DND-41 (cell line): Measurements from ENCODE around the gene AQP9.

ENCODE experiments used
- ATAC-seq: fragments of 200-7000 bp; cut with Tn5 transposase; 3 replicates; pipeline ENCODE4 v1.9.1; 2021; ENCODE audit warnings: low read depth; ENCODE audit not compliant: insufficient read depth
- DNase-seq: peaks from one replicate; pipeline ENCODE4 v3.0.0-alpha.2; 2020
- H2AFZ ChIP-seq: 2 replicates; pipeline ENCODE4 v1.6.0; 2012; ENCODE audit warnings: low read depth, low read length
- H3K27ac ChIP-seq: 2 replicates; pipeline ENCODE4 v1.5.1; 2012; ENCODE audit warnings: low read length, inconsistent platforms
- H3K27me3 ChIP-seq: fragments of 200-600 bp; sonication (generic); 2 replicates; pipeline ENCODE4 v1.6.0; 2012; ENCODE audit warnings: low read length, mild to moderate bottlenecking, inconsistent platforms; ENCODE audit not compliant: insufficient read depth, poor library complexity
- H3K36me3 ChIP-seq: 2 replicates; pipeline ENCODE4 v1.5.1; 2012; ENCODE audit warnings: low read length, inconsistent platforms; ENCODE audit not compliant: insufficient read depth
- H3K4me1 ChIP-seq: 2 replicates; pipeline ENCODE4 v1.5.1; 2012; ENCODE audit warnings: mild to moderate bottlenecking, low read length; ENCODE audit not compliant: insufficient read depth
- H3K4me2 ChIP-seq: 2 replicates; pipeline ENCODE4 v1.6.0; 2012; ENCODE audit warnings: mild to moderate bottlenecking, moderate library complexity, low read length, inconsistent platforms; ENCODE audit not compliant: insufficient read depth
- H3K4me3 ChIP-seq, 2 experiments: fragments of 200-600 bp in 1 of 2; shearing (Covaris generic) in 1 of 2; 2 replicates each; pipeline ENCODE4 v1.5.1; 2012 to 2016; ENCODE audit warnings: inconsistent platforms in 2 of 2, low read length in 2 of 2, mild to moderate bottlenecking in 2 of 2, low read depth in 1 of 2, moderate library complexity in 1 of 2
- H3K79me2 ChIP-seq: 2 replicates; pipeline ENCODE4 v1.6.0; 2012; ENCODE audit warnings: low read length, inconsistent platforms; ENCODE audit not compliant: insufficient read depth
- H3K9ac ChIP-seq: 2 replicates; pipeline ENCODE4 v1.6.0; 2012; ENCODE audit warnings: low read depth, mild to moderate bottlenecking, inconsistent platforms, low read length, moderate library complexity
- H3K9me3 ChIP-seq: 2 replicates; pipeline ENCODE4 v1.5.1; 2012; ENCODE audit warnings: low read length, moderate library complexity, mild to moderate bottlenecking, inconsistent platforms; ENCODE audit not compliant: insufficient read depth, severe bottlenecking
- H4K20me1 ChIP-seq: 2 replicates; pipeline ENCODE4 v1.6.0; 2012; ENCODE audit warnings: low read length; ENCODE audit not compliant: insufficient read depth
- EZH2 ChIP-seq: IDR thresholded peaks from 3 replicates; pipeline ENCODE4 v1.6.1; 2012; ENCODE audit warnings: borderline replicate concordance, low read depth, mild to moderate bottlenecking, moderate library complexity, low read length, inconsistent platforms; ENCODE audit not compliant: severe bottlenecking
- TF ChIP-seq, protein P1 (sequence below): IDR thresholded peaks from 2 replicates; pipeline ENCODE4 v1.5.1; 2012; ENCODE audit warnings: borderline replicate concordance, low read length, moderate library complexity, mild to moderate bottlenecking; ENCODE audit not compliant: poor library complexity, severe bottlenecking; ENCODE audit errors: extremely low read depth

Gene AQP9

DNA sequence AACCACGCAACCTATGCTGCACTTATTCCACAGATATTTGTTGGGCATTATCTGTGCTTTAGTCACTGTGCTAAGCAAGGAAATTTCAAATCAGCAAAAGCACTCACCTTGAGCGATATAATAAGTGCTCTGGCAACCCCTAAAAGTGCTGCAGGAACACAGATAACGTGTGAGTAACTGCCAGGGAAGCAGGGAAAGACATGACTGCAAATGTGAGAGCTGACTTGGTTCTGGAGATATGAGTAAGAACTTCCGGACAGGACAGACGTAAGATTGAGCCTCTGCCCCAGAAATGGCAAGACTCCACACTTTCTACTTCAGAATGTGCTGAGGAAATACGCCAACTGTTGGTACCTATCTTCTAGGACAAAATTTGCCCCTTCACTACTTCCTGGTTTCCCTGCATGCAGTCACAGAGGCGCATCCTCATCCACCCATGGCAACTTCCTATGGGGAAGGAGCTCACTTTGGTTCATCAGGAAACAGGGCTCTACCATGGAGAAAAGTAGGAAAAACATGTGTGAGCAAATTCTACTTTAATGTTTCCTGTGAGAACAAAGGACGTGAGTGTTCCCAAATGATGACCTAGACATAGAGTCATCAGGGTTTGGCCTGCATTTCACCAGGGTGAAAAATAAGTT lies 41.7 kb downstream of the AQP9 start:
- Histone ChIP-seq H3K9ac (no peak overlapping the region), H3K4me2 (no peak overlapping the region), H3K79me2 (no peaks in the 10 kb centered on the region), H3K9me3 (no peaks in the 10 kb centered on the region), H3K36me3 (no peaks in the 10 kb centered on the region), H2AFZ (no peak overlapping the region), H3K4me1 (no peaks in the 10 kb centered on the region), H4K20me1 (no peaks in the 10 kb centered on the region), H3K27ac (no peak overlapping the region), H3K27me3 (peaks cover 14% of the 10 kb centered on the region), H3K4me3 (no peak overlapping the region)
- no peak for ATAC-seq
- DNase-seq: no peak
- TF ChIP-seq, protein P1, sequence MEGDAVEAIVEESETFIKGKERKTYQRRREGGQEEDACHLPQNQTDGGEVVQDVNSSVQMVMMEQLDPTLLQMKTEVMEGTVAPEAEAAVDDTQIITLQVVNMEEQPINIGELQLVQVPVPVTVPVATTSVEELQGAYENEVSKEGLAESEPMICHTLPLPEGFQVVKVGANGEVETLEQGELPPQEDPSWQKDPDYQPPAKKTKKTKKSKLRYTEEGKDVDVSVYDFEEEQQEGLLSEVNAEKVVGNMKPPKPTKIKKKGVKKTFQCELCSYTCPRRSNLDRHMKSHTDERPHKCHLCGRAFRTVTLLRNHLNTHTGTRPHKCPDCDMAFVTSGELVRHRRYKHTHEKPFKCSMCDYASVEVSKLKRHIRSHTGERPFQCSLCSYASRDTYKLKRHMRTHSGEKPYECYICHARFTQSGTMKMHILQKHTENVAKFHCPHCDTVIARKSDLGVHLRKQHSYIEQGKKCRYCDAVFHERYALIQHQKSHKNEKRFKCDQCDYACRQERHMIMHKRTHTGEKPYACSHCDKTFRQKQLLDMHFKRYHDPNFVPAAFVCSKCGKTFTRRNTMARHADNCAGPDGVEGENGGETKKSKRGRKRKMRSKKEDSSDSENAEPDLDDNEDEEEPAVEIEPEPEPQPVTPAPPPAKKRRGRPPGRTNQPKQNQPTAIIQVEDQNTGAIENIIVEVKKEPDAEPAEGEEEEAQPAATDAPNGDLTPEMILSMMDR: no peak
- TF ChIP-seq EZH2: no peak

DNA sequence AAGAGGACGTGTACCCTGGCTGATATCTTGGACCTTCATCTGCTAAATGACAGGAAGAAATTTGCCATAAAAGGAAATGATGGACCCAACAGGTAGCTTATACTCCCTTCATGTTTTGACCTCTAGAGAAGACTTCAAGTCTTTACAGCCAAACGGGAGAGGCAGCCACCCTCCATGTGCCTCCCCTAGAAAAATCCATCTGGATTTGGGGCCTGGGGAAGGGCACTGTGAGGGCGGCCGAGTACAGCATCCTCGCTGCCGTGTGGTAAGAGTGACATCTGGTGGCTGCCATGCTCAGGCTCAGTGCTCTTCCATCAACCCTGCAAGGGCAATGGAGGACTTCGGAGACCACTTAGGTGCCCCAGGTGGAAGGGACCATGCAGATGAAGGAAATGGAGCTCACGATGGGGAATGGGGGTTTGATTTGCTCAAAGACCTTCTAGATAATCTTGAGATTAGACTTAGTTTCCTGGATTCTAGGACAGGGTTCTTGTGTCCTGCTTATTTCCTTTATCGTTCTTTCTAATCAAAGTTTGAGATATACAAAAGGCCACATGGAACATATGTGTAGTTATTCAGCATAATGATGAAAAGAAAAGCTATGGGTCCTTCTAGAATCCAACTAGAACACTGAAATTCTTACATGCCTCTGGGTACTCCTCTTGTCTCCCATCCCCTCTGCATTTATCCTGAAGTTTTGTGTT lies 44.4 kb downstream of the AQP9 start:
- H4K20me1 ChIP-seq: no peaks in the 10 kb centered on the region
- H3K4me3 ChIP-seq: no peak overlapping the region
- peak; percentile 28 for DNase-seq
- no peaks in the 10 kb centered on the region for H3K36me3 ChIP-seq
- no peak overlapping the region for H2AFZ ChIP-seq
- no peaks in the 10 kb centered on the region for H3K4me1 ChIP-seq
- no peak overlapping the region for H3K9ac ChIP-seq
- H3K79me2 ChIP-seq: no peaks in the 10 kb centered on the region
- no peak for TF ChIP-seq EZH2
- TF ChIP-seq, protein P1: peak; percentile 74
- H3K9me3 ChIP-seq: no peaks in the 10 kb centered on the region
- H3K4me2 ChIP-seq: no peak overlapping the region
- H3K27ac ChIP-seq: no peak overlapping the region
- peaks cover 14% of the 10 kb centered on the region for H3K27me3 ChIP-seq
- ATAC-seq: peak; percentile 87

DNA sequence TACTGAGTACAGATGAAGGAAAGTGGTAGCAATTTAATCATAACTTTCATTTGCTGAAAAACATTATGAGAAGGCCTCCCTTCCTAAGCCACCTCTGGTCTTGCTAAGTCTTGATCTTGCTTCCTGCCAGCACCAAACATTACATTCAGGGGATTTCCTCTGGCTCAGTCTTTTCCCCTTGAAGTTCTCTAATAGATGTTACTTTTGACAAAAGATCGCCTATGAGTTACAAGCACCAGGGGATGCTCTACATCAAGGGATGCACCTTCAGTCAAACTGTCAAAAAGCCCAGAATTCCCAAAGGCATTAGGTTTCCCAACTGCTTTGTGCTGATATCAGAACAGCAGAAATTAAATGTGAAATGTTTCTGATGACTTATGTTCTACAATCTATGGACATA lies 47.3 kb downstream of the AQP9 start:
- H3K9me3 ChIP-seq: no peaks in the 10 kb centered on the region
- ATAC-seq (no peak), DNase-seq (no peak)
- no peak overlapping the region for H3K27ac ChIP-seq
- no peak overlapping the region for H3K4me2 ChIP-seq
- no peaks in the 10 kb centered on the region for H4K20me1 ChIP-seq
- no peak overlapping the region for H3K9ac ChIP-seq
- peaks cover 11% of the 10 kb centered on the region for H3K27me3 ChIP-seq
- no peaks in the 10 kb centered on the region for H3K4me1 ChIP-seq
- no peaks in the 10 kb centered on the region for H3K36me3 ChIP-seq
- H2AFZ ChIP-seq: no peak overlapping the region
- no peak for TF ChIP-seq EZH2
- TF ChIP-seq, protein P1: no peak
- H3K4me3 ChIP-seq: no peak overlapping the region
- no peaks in the 10 kb centered on the region for H3K79me2 ChIP-seq
